HG03575 (cell line): Measurements from ENCODE around the gene RASAL2.
"Not testable (repeated sequence)": the region's sequence is repeated elsewhere in the genome, so short reads cannot be mapped to it uniquely, and the experiment has no call there.

Experiments used
- ATAC-seq: cut with Tn5 transposase; IDR thresholded peaks from one replicate; pipeline ENCODE4 v1.9.1; 2021; ENCODE audit not compliant: unreplicated experiment, insufficient number of reproducible peaks, low FRiP score; ENCODE audit errors: extremely low read depth

RASAL2 gene

DNA sequence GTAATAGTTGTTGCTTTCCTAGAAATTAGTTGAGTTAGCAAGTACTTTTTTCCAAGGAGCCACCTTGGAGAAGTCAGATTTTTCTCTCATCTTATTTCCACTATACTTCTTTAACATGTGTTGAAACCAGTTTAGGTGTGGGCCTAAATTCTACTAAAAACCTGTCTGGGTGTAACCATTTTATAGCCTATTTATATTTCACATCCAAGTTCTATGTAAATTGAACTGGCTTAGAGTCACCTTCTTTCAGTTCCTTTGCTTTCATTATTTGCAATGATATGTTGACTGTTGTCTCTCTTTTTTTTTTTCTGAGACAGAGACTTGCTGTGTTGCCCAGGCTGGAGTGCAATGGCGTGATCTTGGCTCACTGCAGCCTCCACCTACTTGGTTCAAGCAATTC is 207.2 kb downstream of the RASAL2 start:
- ATAC-seq = no peak

DNA sequence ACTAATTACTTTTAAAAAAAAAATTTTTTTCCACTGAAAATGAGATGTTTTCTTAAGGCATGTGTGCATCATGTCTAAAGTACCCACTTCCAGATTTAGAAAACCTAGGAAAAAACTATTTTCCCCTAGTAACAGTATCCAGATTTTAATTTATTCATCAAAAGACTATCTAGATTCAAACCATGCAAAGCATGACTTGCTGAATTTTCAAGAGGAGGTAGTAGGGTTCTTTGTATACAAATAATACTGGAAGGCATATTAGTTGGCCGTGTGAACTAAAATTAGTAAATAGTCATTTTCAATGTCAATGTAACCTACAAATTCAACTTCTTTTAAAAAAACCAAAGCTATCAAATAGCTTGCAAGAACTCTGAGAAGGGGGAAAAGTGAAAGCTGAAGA is 213.4 kb downstream of the RASAL2 start:
- ATAC-seq = no peak

DNA sequence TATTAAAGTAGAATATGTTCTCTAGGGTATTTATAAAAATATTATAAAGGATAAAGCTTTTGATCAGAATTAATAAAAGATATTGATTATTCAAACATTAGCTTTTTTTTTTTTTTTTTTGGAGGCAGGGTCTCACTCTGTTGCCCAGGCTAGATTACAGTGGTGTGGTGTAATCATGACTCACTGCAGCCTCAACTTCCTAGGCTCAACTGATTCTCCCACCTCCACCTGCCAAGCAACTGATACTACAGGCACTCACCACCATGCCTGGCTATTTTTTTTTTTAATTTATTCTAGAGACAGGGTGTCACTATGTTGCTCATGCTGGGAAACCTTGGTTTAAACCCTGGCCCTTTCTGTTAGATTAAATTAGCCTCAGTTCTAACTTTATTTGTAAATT is 214.5 kb downstream of the RASAL2 start:
- ATAC-seq = no peak

DNA sequence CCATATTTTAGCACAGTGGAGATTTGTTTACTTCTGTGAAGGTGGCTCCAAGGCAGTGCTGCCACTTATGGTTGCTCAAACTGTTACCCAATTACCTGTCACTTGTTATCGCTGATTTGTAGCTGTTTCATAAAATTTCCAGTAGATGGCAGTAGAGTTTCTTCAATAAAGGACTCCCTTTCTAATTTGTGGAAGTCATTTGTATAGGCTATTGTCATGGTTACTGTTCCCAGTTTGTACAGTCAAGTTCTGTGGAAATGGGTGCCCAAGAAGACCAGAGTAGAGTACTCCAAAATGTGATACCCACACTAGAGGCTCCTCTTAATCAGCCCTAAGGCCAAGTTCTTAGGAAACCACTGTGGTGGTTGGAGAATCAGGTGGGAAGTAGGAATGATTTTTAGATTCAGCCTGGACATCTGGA is 216.8 kb downstream of the RASAL2 start:
- ATAC-seq = no peak

DNA sequence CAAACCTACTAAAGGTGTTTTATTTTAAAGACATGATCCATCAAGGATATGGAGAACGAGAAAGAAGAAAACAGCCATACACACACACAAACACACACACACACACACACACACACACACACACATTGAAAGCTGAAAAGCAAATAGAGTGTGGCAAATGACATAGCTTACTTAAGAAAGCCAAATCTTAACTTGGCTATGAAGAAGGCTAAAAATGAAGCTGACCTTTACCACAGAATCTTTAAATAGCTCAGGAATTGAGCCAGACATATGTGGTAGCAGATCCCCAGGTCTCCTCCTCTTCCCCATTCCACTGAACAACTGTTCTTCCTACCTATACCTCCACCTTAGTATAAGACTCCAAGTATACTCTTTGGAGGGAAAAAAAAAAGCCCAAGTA is 217.3 kb downstream of the RASAL2 start:
- no peak for ATAC-seq

DNA sequence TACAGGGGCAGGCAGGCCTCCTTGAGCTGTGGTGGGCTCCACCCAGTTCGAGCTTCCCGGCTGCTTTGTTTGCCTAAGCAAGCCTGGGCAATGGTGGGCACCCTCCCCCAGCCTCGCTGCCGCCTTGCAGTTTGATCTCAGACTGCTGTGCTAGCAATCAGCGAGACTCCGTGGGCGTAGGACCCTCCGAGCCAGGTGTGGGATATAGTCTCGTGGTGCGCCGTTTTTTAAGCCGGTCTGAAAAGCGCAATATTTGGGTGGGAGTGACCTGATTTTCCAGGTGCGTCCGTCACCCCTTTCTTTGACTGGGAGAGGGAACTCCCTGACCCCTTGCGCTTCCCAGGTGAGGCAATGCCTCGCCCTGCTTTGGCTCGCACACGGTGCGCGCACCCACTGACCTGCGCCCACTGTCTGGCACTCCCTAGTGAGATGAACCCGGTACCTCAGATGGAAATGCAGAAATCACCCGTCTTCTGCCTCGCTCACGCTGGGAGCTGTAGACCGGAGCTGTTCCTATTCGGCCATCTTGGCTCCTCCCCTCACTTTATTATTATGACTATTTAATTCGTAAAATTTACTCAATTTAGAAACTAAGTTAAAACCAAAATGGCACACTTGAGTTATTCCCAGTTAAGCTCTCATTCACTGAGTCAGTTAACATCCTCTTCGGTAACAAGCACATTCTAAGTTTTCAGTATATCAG is 226.5 kb downstream of the RASAL2 start:
- ATAC-seq = not testable (repeated sequence)

DNA sequence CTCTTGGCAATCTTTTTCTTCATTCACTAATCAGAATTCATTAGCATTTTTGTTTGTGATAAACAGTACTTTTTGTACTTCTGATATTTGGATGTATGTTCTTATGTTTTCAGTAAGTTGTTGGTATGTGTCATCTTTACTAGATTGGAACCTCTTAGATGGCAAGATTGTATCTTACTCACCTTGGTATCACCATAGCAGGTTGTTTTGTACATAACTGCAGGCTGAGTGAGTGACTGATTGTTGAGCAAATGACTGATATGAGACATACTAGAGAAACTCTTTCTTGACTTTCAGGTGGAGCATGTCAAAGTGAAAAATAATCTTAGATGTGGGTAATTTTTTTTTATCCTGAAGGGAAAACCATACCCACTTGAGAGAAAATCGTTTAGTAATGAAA is 229.2 kb downstream of the RASAL2 start:
- ATAC-seq = no peak

DNA sequence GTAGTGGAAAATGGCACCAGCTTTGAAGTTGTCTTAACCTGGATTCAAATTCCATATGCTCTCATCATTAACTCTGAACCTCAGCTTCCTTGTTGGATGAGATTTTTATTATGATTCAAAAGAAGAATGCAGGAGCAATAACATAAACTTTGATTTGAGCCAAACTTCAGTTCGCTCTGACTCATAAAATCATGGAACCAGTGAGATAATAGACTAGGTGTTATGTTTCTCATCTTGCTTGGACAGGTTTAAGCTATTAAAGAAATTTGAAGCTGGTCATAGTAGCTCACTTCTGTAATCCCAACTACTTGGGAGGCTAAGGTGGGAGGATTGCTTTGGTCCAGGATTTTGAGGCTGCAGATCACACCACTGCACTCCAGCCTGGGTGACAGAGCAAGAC is 230.1 kb downstream of the RASAL2 start:
- no peak for ATAC-seq

DNA sequence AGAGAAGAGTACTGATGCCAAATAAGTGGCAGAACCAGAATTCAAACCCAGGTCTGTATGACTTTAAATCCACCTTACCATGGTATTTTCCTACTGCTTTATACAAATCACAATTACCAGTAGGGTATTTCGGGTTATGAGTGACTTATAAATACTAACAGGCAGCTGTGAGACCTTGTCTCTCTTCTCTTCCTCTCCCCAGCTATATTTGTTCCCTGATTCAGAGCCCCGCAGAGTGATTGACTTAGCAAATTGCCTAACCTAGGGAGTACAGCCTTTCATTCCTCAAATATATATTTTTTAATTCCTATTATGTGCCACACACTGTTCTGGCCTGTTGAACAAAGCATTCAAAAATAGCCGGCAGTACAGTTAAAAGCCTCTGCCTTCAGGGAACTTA is 234.8 kb downstream of the RASAL2 start:
- no peak for ATAC-seq

DNA sequence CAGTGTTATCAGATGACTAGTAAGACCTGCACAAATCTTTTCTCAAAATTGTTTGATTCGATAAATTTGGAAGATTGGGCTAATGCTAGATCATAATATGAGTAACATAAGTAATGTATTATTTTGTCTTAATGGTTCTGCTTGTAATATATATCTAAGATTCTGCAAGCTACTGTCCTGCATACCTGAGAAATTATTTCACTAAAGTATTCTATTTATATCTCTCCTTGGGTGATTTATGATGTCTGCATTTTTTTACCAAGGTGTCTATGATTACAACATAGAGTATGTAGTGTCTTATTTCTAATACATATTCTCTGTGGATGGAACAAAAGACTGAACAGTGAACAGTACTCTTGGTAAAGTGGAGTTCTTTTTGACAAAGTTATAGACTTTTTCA is 236.2 kb downstream of the RASAL2 start:
- ATAC-seq = no peak

DNA sequence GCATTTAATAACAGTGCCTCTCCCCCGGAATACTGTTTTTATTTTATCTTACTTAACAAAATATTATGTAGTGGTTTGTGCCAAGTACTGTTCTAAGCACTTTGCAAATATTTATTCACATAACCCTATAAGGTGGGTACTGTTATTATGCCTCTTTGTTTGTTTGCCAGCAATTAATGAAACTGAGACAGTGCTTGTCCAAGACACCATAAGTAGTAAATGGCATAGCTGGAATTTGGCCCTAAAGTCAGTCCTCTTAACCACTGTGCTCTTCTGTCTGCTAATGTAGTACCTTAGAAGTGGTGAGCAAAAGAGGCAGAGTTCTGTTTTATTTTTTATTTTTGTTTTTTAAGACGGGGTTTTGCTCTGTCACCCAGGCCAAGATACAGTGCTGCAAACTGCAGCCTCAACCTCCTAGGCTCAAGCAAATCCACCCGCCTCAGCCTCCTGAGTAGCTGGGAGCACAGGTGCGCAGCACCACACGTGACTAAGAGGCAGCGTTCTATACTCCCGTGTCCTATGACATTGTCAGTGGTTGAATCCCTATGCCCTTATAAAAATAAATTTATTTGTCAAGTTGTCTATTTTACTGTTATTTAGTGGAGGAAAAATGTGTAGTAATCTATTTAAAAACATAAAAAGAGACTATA is 237.1 kb downstream of the RASAL2 start:
- no peak for ATAC-seq

DNA sequence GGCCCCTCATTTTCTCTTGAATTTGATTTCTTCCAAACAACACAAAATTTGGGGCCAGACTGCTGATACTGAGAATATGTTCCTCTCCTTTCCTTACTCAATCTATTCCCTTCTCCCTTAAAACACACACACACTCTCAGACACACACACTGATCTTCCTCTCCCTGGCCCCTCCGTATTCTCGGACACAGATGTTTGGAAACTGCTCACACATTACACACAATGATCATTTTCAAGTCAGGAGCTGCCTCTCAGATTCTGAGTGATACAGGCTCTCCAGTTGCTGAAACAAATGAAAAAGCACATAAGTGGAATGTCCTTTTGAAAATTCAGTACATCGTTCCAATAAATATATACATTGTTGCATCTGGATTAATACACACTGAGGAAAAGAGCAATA is 241.5 kb downstream of the RASAL2 start:
- ATAC-seq = no peak

DNA sequence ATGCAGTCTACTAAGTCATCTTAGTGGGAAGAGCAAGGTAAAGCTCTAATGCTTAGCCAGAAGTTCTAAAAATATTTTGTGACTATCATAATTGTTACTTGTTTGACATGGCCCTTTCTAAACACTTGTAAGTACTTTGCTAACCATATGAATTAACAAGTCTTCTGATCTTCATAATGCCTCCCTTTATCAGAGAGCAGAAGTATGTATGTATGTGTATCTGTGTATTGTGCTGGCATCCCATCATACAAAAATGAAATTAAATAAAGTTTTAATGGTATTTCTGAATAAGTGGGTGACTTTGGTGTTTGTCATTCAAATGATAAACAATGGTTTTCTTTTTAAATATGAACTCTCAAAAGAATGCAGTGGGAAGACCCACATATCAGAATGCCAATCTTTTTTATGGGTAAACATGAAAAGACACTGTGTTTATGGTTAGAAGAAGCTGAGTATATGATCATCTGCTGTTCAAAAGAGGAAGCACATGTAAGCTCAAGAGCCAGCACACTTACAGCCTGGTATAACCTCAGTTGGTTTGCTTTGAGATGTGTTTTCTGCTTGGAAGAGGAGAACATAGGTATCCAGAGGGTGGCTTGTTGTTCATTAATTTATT is 243.3 kb downstream of the RASAL2 start:
- no peak for ATAC-seq

DNA sequence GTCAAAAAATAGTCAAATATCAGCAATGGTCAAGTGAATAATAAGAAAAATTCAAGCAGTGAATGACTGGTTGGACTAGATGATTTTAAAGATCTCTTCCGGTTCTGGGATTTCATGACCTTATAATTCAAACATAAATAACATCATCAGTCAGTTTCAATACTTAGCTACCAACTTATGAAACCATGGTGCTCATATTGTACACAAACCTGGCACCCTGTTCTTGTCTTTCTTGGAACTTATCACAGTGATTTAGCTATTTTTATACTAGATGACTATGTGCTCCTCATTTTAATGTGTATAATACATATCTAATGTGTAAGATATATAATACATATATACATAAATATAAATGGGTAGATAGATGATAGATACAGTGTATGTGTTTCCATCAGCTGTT is 245.9 kb downstream of the RASAL2 start:
- ATAC-seq = no peak

DNA sequence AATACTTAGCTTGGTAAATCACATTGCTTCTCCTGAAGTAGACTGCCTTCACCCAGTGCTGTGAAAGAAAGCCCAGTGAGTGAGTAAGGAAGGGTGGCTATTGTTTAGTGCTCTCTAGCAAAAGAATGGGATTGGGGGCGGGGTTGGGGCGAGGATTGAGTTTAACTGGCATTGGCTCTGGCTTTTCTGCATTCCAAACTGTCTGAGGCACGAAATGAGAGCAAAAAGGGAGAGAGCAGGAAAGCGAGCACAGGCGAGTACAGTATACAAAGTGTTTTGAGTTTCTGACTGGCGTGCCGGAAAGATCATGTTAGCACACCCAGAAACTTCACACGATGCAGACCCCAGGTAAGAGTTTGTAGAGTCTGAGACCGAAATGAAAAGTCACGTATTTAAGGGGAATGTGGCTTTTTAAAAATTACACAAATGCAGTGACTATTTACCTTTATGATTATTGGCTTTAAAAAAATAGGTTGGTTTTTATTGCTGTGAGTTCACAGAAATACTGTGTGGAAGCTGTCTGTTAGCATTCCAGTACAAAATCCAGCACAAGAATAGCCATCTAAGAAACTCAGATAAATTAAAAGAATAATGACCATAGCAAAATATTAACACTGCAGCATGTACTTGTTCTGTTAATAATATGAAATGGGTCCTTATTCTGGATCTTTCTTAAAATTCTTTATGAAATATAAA is 247.5 kb downstream of the RASAL2 start:
- ATAC-seq = no peak

DNA sequence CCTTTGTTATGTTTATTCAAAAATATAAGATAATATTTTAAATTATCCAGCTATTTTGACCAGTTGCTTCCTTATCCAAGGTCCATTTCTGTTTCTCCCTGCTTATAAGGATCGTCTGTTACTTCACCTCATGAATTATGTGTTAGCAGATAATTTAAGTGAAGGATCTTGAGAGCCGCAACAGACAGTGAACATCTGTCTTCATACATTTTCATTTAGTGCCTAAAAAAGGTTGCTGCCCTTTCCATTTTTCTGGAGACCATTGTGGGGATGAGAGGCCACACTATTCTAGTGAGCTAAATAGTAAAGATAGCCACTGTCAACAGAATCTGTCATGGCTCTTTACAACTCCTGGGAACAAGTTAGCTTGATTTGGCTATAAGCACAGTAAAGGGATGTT is 248.8 kb downstream of the RASAL2 start:
- ATAC-seq = no peak

DNA sequence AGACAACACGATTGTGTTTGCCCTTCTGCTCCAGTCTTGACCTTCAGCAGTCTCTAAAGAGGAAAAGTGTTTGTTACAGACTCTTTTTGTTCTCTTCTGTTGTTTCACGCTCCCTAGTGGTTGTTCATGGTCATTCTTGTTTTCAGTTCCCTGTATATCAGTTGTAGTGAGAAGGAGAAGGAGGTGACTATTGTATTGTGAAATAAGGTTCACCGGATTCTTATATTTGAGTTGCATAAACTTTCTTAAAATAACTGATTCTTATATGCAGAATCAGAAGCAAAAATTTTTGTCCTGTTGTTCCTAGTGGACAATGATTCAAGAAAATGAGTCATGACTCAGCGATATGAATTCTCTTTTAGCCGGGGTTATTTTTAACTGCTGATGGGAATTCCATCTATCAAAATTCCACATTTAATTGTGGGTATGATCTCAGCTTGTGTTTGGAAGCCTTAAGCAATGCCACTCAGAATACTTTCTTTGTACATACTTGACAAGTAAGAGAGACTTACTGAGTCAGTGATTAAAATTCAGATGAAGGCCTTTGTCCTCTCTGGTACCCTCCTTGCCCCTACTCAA is 250.7 kb downstream of the RASAL2 start:
- ATAC-seq = no peak

DNA sequence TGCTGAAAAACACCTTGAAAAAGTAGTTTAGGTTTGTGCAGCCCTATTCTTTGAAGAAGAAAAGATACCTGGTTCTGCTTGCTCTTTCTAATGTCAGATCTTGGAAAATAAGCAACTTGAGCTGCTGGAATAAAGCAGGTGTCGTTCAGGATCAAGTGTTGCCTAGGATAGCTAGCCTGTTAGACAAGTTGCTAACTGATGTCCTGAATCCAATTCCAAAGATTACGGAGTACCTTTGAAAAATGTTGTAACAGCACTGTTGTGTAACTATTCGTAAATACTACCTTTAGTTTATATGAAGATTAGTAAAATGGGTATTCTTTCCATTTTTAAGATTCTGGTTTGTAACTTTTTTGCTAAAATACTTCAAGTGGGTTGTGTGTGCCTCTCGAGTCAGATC is 251.3 kb downstream of the RASAL2 start:
- ATAC-seq = no peak

DNA sequence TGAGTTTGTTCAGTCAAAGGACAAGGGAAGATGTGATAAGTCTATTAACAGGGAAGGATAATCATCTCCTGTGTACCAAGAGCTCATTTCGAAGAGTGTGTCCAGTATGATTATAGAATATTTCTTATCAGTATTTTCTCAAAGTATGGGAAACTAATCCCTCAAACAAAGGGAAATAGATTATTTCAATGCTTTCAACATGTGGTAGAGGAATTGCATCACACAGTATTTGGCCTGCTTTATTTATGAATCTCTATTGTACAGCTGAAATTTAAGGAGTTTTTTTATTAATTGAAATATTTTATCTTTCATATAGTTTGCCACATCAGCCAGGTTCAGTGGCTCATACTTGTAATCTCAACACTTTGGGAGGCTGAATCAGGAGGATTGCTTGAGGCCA is 251.9 kb downstream of the RASAL2 start:
- no peak for ATAC-seq

DNA sequence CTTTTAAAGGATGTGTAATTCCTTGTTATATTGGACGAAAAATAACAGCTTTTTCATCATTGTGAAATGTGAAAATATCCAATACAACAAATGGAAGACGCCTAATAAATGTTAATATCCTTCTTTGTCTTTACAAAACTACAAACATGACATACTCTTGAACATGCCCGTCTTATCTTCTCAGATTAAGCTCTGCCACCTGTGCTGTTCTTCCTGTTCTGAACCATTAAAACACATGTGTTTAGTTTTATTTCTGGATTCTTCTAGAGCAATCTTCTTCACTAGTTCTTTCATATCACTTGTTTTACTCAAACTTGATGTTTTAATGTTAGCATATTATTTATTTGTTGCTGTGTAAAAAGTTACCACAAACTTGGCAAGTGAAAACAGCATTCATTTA is 255.9 kb downstream of the RASAL2 start:
- no peak for ATAC-seq
